HG03575 (cell line): ENCODE data around the gene TEX51.

Experiments used
- ATAC-seq: cut with Tn5 transposase; IDR thresholded peaks from one replicate; pipeline ENCODE4 v1.9.1; 2021; ENCODE audit not compliant: unreplicated experiment, insufficient number of reproducible peaks, low FRiP score; ENCODE audit errors: extremely low read depth

The TEX51 gene

GRCh38 chr2:126898636-126899035 lies at the start of gene TEX51:
TSS of gene TEX51 (plus strand) at chr2:126898890. CDS start at chr2:126898919, 29 bp downstream.
- ATAC-seq = no peak

DNA sequence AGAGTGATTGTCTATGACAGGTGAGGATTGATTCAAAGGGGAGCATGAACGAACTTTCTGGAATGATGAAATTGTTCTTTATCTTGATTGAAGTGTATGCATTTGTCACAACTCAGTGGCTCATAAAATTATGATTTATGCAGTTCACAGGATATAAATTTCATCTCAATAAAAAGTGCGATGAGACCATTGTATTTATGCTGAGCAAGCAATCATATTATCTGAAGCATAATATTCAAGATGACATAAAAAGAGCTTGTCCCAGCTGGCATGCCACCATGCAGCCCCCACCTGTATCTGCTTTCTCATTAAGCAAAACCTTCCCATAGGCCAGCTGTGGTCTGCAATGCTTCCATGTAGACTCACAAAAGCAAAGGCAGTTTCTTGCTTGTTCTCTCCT lies 49.6 kb upstream of the TEX51 start:
- no peak for ATAC-seq

GRCh38 chr2:126849486-126849885 lies 49.2 kb upstream of the TEX51 start:
- ATAC-seq = no peak

- ATAC-seq = no peak
Observed at GRCh38 chr2:126849991-126850535, 48.6 kb upstream of the TEX51 start.

GRCh38 chr2:126850940-126851339 lies 47.8 kb upstream of the TEX51 start:
- no peak for ATAC-seq

DNA sequence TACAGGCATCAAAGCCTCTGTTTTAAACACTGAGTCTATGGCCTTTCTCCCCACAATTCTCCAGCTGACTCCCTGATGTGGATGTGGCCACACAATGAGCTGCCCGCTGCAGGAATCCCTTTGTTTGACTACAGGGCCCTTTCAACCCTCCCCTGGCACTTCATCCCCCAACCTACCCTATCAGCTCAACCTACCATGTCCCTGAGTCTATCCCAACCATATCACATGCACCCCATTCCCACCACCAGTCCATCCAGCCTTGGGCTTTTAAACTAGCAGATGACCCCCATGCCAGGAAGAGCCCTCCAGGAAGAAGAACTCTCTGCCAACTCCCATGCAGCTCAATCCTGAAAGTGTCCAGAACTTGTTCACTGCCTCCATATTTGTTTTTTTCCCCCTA lies 46.9 kb upstream of the TEX51 start:
- no peak for ATAC-seq

GRCh38 chr2:126852361-126852760 lies 46.3 kb upstream of the TEX51 start:
- no peak for ATAC-seq

DNA sequence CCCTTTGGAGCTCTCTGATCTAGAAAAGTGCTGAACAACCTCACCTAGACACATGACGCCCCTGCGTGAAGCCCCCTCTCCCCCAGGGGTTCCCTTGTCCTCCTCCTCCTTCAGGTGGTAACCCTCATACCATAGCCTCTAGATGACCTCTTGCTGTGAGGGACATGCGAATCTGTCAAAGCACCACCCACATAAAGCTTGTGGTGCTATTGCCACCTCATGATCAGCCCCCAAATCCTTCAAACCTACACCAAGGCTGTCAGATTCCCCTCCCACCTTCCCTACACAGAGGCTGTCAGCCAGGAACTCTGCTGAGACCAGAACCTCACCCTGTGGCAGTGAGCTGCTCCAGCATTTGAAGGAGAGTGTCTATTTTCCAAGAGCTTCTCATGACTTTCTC lies 43.1 kb upstream of the TEX51 start:
- ATAC-seq = no peak

DNA sequence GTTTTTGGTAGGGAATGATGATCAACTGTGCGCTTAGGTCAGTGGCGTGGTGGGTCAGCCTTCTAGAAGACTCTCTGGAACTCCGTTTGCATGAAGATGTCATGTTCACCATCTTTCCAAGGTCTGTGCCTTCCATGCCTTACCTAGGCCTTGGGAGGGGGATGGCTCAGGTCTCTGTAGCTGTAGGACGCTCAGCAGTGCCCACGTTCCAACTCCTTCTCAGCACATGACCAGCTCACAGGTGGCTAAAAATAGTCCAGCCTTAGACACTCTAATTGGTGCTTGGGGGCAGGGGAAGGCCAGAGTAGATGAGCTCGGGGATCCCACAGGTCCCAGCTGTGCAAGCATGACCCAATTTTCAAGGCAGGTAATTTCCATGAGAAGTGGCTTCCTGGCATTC lies 42.3 kb upstream of the TEX51 start:
- ATAC-seq = no peak

DNA sequence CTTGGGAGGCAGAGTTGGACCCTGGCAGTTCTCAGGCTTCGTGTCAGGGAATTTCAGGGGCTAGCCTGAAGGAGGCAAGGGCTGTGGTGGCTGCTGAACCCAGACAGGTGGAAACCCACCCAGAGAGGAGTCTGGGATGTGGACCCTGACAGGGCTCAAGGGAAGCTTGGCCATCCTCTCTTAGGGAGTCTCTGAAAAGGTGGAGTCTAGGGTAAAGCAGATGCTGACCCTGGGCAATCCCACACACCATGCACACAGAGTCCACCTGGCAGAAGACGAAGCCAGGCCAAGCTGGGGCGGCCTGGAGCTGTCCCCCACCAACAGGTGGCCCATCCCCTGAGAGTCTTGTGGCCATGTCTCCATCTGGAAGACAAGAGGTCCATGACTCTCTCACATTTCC lies 41.2 kb upstream of the TEX51 start:
- no peak for ATAC-seq

DNA sequence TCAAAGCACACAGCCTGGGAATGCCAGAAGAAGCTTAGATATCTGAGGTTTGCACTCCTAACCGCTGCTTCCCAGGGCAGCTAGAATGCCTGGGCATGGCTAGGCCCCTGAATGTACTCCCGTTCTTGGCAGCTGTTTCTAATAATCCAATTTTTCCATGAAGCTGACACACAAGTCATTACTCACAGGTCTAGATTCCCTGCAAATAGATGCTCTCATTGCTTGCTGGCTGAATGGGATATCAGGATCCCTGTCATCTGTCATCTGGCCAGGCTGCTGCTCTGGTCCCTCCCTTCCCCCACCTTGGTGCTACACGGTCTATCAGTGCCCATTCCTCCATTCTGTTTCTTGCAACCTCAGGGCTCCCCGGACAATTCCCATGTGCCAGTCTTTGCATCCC lies 40.7 kb upstream of the TEX51 start:
- ATAC-seq = no peak

- no peak for ATAC-seq
Observed at GRCh38 chr2:126858436-126858835, 40.3 kb upstream of the TEX51 start.

GRCh38 chr2:126858991-126859390 lies 39.7 kb upstream of the TEX51 start:
- no peak for ATAC-seq

DNA sequence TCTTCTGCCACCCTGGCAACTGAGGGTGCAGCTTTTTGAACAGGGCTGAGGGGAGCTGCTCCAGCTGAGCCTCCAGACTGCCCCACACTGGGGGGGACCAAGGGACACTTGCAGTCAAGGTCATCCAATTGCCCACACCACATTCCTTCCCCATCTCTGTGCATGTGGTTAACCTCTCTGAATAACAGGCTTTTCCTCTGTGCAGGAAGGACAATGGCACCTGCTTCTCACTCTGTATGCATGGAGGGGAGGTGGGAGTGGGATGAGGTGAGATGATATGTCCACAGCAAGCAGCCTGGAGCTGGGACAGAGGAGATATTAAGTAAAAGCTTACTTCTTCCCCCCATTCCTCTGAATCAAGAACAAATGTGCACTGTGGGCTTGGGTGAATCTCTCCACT lies 39.1 kb upstream of the TEX51 start:
- no peak for ATAC-seq

GRCh38 chr2:126860385-126860784 lies 38.3 kb upstream of the TEX51 start:
- ATAC-seq = no peak

DNA sequence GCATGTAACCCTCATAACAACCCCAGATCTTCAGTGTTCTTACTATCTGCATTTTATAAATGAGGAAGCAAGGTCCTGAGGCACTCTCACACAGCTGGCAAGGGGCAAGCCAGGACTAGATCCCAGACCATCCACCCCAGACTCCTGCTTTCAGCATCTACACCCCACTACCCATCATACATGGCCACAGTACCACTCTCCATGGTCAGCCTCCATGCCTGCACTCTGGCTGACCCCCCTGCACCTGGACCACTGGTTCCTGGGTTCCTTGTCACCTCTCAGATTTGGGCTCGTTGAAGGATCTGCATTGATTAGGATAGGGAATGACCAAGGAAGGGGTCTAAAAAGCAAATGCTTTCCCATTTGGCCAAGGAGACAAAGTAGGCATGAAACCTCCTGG lies 36.0 kb upstream of the TEX51 start:
- ATAC-seq = no peak

DNA sequence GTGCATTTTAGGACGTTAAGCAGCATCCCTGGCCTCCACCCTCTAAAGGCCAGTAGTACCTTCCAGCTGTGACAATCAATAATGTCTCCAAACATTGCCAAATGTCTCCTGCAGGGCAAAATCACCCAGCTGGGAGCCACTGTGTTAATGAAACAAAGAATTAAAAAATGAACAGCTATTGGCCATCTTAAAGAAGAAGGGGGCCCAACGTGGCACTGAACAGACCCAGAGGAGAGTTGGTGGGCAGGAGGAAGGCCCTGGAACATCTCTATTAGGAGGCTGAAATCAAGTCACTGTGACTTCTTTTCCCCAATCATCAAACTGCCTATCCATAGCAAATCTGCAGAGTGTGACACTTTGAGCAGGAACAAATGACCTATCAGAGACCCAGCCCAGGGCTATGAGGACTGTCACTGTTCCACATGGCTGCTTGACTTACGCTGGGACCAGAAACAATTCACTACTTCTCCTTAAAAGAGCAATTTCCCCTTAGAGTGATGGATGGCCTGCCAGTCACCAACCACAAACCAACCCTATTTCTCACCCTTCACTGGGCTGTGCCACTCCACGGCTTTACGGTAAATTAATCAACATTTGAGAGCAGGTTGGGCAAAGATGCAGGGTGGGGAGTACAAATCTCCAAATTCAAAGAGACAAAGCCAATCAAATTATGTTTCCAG lies 35.2 kb upstream of the TEX51 start:
- ATAC-seq = no peak

GRCh38 chr2:126864861-126865260 lies 33.8 kb upstream of the TEX51 start:
- no peak for ATAC-seq

GRCh38 chr2:126866451-126866850 lies 32.2 kb upstream of the TEX51 start:
- no peak for ATAC-seq

DNA sequence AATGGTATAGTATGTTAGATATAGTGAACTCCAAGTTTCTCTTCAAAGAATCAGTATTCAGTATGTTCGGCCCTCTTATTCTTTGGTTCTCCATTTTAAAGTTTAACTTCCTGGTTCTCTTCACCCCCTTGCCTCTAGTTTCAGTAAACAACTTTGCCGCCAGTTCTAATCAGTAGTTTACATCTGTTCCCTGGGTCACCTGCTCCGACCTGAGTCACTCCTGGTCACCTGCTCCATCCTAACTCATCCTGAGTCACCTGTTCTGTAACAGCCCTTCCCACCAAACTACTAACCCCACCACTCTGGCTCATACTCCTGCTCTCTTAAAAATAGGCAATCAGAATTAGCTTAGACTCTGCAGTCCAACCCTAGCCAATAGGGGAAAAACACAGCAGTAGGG lies 23.7 kb upstream of the TEX51 start:
- ATAC-seq = no peak

DNA sequence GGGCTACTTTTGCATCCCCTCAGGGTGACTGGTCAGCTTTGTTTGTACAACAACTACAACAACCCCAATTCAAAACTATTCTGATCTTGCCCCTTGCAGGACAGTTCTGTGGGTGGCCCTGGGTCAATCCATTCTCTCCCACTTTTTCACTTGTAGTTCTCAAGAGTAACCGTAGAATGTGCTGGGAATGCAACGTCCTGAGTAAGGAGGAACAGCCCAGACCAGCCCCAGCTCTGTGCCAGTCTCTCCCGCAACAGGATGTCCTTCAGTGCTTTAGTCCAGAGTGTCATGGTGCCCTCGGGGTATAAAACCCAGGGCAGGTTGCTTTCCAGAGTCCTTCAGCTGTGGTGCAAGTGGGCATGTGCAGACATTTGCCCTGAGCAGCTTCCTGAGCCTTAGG lies 22.1 kb upstream of the TEX51 start:
- ATAC-seq = no peak
